DMS53 (cell line): ENCODE data around the gene VAV2.

ENCODE experiments used
- DNase-seq: peaks from one replicate; lab custom pipeline; 2025; lab: John Stamatoyannopoulos, UW

The VAV2 gene

GRCh38 chr9:133813749-133814585 lies 178.2 kb downstream of the VAV2 start:
- no peak for DNase-seq

- no peak for DNase-seq
These were observed 179.0 kb downstream of the VAV2 start for GRCh38 chr9:133812941-133813748.

- DNase-seq, result no peak
These were observed 179.9 kb downstream of the VAV2 start for GRCh38 chr9:133812077-133812868.

- DNase-seq, result no peak
These were observed 180.7 kb downstream of the VAV2 start for GRCh38 chr9:133811471-133811870.

GRCh38 chr9:133810556-133811195 lies 181.4 kb downstream of the VAV2 start:
- DNase-seq, result no peak

- no peak for DNase-seq
These were observed 182.8 kb downstream of the VAV2 start for GRCh38 chr9:133809335-133809734.

GRCh38 chr9:133807818-133808217 lies 184.3 kb downstream of the VAV2 start:
- DNase-seq, result no peak

- DNase-seq, result no peak
These were observed 185.1 kb downstream of the VAV2 start for GRCh38 chr9:133807037-133807436.

- DNase-seq, result no peak
These were observed 185.5 kb downstream of the VAV2 start for GRCh38 chr9:133806623-133807010.

- DNase-seq, result no peak
These were observed 186.1 kb downstream of the VAV2 start for GRCh38 chr9:133805876-133806622.

- DNase-seq, result no peak
These were observed 187.9 kb downstream of the VAV2 start for GRCh38 chr9:133804199-133804598.

- DNase-seq, result no peak
These were observed 188.4 kb downstream of the VAV2 start for GRCh38 chr9:133803745-133804144.

- no peak for DNase-seq
These were observed 189.0 kb downstream of the VAV2 start for GRCh38 chr9:133803028-133803585.

- DNase-seq, result no peak
These were observed 190.4 kb downstream of the VAV2 start for GRCh38 chr9:133801739-133802138.

- no peak for DNase-seq
These were observed 191.9 kb downstream of the VAV2 start for GRCh38 chr9:133800266-133800665.

- no peak for DNase-seq
These were observed 192.4 kb downstream of the VAV2 start for GRCh38 chr9:133799716-133800115.

- no peak for DNase-seq
These were observed 193.0 kb downstream of the VAV2 start for GRCh38 chr9:133799106-133799505.

GRCh38 chr9:133798160-133798559 lies 194.0 kb downstream of the VAV2 start:
- DNase-seq, result no peak

GRCh38 chr9:133797406-133798105 lies 194.6 kb downstream of the VAV2 start:
- DNase-seq, result no peak

- DNase-seq, result no peak
These were observed 195.6 kb downstream of the VAV2 start for GRCh38 chr9:133796562-133796961.
